HG03060 (cell line): ENCODE results near the gene KCNMA1.

Experiments used
- ATAC-seq: cut with Tn5 transposase; IDR thresholded peaks from one replicate; pipeline ENCODE4 v1.9.1; 2021; ENCODE audit warnings: low read depth, moderate number of reproducible peaks; ENCODE audit not compliant: unreplicated experiment

The KCNMA1 gene

DNA sequence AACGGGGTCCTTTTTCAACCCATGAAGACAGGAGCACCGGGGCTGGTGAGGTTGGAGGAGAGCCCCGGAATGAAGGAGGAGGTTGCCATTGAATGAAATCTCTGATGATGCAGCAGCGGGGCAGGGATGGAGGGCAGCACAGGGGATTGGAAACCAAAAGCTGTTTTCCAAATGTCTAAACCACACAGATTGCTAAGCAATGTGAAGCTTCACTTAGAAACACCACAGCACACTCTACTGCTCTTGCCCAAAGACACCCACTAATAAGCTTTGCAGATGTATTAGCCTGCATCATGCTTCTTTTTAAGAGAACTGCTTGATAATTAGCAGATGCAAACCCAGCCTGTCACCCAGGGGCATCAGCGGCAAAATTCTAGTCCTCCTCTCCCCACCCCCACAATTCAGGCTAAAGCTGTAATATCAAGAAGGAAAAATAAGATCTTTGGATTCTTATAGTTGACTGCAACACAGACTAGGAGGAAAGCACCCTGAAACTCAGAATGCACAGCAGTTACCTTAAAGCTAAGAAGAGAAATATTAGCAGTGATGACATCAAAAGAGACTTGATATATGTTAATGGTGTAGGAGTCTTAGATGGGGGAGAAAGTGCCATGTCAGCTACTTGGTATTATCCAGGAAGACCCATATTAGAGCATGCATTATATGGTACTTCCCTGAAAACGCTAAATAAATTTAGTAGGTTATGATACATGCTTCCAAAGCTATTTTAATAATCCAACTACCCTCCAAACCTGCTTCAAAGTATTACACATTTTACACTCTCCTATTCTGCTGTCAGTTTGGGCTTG lies 666.7 kb downstream of the KCNMA1 start:
- ATAC-seq, result no peak

DNA sequence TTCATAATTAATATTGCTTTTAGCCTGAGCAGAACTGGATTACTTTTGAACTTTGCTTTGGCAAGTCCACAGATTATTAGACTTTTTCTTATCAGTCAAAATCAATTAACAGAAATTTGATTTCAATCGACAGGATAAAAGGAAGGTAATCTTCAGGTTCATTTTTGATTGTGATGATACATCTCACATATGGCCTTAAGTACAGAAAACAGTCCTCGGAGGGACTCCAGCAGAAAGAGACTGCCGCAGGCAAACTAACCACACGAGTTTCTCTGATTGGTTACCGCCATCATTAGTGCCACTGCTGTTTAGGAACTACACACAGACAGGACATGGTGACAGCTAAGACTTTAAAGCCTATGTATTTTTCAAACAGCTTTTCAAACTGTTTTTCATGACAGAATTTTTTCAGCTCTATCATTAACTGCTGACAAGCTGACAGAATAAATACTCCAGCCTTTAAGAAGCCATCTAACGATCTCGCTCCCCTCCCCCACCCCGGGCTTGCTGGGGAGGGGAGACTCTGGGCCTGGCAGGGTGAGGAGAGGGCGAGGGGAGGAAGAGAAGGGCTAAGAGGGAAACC lies 668.2 kb downstream of the KCNMA1 start:
- no peak for ATAC-seq

DNA sequence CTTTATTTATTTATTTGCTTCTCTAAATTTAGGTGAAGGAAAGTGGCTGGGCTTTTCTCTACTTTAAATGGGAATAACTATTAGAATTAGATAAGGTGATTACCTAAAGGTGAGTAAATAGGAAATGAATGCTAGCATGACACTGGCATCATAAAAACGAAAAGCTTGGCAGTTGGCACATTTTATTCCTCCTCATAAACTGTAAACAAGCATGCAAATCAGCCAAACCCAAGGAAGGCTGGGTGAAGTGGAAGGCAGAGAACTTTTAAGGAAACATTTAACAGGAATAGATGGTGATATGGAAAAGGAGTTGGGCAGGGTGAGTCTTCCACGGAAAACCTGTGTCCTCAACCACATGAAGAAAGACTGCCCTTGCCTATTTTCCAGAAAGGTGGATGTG lies 669.1 kb downstream of the KCNMA1 start:
- ATAC-seq, result no peak

DNA sequence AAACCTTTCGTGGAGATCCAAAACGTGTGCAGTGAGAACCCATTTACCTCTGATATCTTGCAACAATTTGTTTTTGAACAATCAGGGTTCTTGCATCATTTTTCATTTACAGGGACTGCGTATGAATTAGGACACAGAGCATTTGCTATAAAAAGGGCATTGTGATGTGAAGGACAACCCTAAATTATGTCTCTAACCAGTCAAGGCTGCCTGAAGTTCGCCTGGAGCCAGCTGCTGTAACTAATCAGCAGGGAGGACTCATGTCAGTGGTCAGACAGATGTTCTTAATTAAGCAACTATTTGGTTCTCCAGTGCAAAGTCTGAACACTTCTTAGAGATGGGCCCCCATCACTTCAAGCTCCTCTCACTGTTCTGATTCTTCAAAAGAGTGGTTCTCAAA lies 674.8 kb downstream of the KCNMA1 start:
- ATAC-seq, result no peak

DNA sequence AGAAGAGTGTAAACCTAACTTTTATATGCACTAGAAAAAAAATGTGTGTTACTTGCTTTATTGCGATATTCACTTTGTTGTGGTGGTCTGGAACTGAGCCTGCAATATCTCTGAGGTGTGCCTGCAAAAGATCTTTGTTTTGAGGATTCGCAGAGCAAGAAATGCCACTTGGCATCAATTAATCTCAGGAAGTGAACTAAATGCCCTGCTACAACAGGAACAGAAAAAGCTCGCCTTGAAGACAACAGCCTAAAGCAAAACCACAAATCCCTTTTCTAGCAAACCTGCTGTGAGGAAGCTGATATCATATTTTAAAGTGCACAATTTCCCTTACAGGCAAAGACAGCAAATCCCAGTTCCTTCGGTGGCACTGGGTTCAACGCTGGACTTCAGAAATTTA lies 675.8 kb downstream of the KCNMA1 start:
- no peak for ATAC-seq

DNA sequence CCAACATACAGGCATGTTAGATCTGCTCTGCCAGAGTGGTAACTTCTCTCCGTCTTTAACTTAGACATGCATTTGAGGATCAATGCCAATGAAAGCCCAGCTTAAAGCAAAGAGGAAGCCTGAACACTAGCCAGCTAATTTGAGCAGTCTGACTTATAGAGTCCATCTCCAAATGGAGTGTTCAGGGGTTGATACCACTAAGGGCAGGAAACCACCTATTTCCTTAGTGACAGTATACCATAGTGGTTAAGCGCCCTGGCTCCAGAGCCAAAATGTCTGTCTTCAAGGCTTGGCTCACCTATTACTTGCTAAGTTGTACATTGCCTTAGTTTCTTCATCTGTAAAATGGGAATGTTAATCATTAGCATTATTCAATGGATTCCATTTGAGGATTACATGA lies 678.5 kb downstream of the KCNMA1 start:
- no peak for ATAC-seq

DNA sequence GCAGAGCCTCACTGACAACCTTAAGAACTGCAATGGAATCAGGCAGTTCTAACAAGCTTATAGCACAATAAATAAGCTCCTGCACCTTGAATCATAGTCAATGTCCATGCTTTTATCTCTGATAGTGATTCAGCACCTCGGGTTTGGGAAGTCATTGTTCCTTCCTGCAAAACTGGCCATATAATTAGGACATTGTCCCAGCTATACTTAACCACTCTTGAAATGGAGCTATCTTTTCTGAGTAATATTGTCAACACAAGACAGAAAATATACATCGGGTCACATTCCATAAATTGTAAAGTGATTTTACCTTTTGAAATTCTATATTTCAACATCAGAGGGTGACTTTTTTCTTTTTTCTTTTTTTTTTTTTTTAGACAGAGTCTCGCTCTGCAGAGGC lies 682.8 kb downstream of the KCNMA1 start:
- ATAC-seq, result no peak

DNA sequence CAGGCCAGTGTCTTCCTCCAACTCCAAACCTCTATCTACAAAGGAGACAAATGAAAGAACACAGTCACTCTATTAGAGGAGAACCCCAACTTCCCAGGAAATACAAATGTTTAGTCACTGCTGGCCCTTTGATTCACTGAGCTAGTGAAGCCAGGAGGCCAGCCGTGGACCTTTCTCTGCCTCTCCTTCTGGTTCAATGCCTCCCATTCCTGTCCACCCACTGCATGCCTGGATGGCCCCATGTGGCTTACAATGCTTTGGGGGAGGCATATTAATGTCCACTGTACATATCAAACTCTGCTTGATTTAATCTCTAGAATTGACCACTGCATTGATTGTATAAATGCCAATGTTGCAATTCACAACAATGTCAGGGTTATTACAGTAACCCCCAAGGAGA lies 687.3 kb downstream of the KCNMA1 start:
- no peak for ATAC-seq

DNA sequence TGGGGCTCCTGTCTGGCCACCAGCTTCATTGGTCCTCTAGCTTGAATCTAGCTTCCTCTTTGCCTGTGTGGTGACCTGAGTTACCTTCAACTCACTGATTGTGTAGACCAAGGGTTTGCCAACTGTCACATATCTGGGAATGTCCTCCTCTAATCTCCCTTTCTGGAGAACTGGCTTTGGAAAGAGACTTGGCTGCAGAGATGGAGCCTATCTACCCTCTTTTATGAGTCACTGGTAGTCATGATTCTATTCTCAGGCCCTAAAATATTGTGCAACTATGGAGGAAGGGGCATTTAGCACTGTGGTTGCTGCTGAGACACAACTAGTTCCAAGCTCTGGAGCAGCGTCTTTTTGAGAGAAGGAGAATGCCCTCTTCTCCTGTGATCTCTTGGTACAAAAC lies 691.3 kb downstream of the KCNMA1 start:
- no peak for ATAC-seq

DNA sequence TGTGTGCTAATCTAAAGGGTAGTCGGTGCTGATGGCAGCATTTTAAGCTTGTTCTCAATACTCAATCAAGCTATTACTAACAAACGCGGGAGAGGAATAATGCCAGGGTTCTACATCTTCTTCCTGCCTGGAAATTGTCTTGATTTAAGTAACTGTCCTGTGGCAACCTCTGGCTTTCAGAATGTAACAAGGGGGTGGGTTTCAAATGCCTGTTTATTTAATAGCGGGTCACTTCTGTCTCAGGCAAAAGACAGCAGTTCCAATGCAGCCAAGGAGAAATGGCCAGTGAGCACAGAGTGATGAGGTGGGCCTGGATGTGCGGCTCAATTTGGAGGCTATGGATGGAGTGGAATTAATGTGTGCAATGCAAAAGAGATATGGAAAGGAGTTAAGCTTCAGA lies 692.4 kb downstream of the KCNMA1 start:
- ATAC-seq, result no peak

DNA sequence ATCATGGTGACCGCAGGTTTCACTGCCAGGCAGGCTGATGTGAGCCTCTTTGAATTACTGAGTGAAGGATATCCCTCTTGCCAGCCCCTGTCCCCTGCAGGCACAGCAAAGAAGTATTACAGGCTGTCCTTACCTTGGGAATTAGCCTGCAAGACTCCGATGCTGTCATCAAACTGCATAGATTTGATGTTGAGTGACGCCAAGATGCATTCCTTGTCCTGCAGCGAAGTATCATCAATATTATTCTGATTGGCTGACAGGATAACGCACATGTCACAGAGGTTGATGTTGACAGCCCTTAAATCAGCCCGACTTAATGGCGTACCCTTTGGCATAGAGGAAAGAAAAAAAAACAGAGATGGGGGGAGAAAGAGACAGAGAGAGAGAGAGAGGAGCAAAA lies 693.0 kb downstream of the KCNMA1 start:
- ATAC-seq, result no peak

DNA sequence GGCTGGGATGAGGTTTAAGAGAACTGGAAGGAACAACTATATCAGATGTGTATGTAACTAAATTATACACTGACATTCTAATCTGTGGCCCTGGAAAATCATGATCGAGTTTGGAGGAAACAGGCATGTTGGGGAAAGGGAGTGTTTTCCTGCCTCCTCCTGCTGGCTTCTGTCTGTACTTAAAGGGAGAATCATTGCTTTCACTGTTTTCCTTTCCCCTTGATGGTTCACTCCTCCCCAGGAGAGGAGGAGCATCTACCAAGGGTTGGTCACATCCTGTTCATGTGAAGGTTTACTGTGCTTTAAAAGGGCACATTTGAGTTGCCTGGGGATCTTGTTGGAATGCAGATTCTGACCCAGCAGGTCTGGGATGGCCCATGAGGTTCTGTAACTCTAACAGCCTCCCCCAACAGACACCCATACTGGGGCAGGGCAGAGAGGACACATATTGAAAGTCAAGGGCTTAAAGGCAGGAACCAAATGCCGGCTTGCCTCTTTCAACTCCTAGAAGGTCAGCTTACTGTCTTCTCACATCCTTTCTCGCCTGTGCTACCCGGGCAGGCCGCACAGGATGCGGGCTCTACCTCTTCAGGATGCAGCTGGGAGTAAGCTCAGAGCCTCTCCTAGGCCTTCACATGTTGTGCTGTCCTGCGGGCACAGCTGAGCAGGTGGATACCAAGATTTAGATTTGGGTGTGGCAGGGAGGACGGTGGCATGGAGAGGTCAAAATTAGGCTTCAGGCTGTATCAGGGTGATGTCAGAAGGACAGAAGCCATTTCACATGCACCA lies 694.8 kb downstream of the KCNMA1 start:
- ATAC-seq, result no peak

DNA sequence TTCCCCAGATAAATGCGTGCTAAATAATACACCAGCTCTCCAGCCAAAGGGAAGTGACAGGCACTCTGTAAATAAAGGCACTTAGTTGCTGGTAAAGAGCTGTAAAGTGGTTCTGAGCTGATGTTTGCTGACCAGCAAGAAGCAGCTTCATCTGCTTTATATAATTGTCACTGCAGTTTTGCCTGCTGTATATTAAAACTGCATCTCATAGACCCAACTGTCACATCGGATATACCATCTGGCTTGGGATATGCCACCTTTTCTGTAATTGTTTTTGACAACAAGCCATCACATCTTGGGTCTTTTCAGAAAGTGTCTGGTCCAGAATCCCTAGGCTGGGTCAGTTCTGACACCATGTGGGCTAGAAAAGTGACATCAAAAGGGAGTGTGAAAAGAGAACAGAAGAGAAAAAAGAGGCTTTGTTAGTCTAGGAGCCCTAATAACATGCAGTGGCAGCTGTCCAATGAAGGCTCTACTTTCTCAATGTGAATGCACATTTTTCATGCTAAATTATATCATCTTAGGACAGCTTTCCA lies 697.6 kb downstream of the KCNMA1 start:
- no peak for ATAC-seq

DNA sequence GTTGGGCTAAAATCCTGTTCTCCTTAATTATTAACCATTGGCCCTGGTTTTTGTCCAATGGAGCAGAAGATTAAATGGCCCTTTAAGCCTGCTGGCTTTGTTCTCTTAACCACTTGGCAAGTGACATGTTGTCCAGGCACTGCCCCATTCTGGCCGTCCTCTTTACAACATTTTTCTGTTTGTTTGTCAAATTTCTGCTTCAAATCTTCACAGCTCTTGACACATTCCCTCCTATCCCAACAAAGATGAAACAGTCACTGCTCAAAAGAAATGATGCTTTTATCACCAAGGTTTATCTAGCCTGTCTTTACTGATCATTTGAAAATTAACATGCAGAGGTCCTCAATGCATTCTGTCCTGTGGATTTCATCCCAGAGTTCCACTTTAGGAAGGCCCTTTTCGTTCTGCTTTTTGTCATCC lies 700.4 kb downstream of the KCNMA1 start:
- no peak for ATAC-seq

DNA sequence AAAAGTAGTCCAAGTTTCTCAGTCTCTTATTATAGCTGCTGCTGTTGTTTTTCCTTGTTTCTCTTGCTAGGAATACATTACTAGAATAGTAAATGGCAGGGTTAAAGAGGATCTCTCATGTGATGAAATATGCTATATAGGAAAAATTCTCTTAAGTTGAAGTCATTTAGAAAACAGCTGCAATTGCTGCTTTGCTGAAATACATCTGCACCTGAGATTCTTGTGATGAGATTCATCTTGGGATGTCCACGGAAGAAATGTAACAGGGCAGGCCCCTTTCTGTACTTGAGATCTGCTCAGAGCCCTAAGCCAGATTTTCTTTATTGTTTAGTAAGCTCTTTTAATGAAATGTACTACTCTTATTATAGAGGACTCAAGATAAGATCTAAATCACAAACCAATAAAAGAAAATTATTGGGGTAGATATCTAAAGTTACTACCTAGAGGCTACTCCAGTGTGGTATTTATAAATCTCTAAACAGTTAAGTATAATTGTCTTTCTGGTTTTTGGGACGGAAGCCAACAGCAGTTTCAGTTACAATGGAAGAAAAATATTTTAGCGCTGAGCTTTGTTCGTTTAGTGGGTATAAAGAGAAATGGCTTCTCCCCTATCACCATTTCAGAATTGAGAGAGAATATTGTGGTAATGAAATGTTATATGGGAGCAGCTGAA lies 701.5 kb downstream of the KCNMA1 start:
- ATAC-seq, result no peak

DNA sequence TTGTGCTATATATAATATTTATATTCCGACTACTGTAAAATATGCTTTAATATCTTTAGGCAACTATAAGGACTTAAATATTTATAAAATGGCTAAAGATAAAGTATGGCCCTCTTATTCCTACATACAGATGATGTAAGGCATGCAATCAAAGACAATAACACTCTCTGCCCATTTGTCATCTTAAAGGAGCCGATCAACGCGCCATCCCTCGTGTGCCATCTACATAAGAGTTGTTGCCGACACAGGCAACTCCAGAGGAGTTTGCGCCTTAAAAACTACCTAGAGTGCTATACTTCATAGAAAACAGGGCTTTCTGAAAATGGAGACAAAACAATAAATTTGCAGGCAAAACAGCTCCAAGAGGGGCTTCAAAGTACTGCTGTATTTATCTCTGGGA lies 709.0 kb downstream of the KCNMA1 start:
- ATAC-seq, result no peak

DNA sequence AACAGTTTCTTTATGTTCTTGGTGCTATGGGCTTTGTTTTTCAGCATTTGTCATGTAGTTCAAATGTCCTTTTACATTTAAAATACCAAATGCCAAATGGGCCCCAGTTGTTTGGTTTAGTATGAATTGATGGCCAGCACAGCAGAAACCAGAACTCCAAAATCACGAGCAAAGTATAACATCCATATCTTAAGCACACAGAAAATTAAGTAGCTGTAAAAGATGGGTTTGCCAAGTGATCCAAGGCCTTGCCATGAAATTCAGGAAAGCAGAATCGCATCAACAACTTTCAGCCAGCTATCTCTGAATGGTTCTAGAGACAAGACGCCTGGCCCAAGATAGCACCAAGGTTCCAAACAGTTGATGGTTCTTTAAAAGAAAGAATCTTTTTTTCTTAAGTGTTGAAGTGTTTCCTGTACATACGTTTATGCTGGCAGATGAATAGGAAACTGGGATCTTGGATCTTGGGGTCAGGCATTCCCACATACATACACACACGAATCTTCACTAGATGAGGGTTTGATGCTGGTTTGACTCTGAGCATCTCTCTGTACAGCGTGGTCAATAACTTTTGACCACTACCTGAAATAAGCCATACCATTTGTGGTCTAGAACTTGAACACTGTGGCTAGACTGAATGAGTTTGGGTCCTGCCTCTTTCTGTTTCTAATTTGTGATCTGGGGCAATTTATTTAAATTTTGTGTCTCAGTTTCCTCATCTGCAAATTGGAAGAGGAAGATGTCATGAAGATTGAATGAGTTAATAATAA lies 711.8 kb downstream of the KCNMA1 start:
- ATAC-seq, result no peak

DNA sequence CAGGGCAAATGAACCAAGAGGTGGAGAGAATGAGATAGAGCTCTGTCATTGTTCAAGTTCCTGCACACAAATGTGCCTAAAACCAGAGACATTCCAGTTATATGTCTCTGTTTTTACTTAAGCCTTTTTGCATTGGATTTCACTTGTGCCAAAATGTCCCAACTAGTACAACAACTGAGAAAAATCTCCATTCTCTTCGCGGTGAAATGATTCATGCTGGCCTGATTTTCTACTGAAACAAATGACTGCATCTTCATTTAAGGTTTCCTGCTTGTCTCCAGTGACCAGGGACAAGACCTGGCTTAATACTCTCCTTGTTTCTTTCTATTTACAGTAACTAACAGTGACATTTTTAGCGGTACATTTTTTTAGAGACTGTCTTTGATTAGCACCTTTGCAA lies 714.9 kb downstream of the KCNMA1 start:
- no peak for ATAC-seq

DNA sequence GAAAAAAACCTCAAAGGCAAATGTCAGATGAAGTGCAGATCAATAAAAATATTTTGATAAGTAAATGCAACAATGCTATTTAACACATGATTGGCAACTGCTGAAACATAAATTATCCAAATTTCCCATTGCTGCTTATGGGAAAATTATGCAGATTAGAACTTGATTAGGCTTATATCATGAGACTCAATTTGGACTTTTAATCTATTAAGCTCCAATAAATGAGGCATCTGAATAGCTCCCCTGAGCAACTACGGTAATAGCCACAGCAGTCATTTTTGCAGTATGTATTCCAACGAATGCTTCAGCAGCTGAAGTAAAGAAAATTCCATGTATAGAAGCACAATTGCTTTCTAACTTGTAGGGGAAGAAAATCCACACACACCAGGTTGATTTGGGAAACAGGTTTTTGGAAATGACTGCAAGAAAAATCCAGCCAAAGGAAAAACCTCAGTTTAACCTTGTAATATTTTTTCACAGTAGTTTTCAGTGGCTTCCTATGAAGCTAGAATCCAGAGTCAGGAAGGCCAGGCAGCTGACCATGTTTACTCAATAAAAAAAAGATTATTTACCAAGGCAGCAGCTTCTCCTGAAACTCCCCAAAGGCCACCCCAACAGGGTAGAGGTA lies 716.1 kb downstream of the KCNMA1 start:
- ATAC-seq, result no peak

DNA sequence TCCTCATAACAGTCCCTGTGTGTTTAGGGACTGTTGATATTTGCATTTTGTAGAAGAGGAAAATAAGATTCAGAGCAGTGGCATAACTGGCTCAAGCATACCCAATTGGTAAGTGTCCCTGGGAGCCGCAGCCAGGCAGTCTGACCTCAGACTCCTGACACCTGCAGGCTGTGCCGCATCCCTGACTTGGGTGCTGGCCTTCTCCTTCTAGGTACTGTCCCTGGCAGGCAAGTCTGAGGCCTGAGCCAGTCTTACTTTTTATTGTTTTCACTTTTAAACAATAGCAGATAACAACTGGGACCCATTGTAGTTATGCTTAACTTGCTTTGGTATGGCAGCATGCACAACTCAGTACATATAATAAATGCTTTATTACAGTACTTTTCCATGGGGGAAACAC lies 717.0 kb downstream of the KCNMA1 start:
- no peak for ATAC-seq
